Activated CD8-positive, alpha-beta memory T cell treated with anti-CD3 and anti-CD28 coated beads, Interleukin-2, amount 50 U/mL, for 4 hours (primary cell): ENCODE measurements around the gene ZYX.
A peak's percentile ranks its signal among the peaks of the same experiment; 100 is the strongest.
"Not testable (repeated sequence)": the region's sequence is repeated elsewhere in the genome, so short reads cannot be mapped to it uniquely, and the experiment has no call there.

Experiments
- DNase-seq: peaks from one replicate; pipeline ENCODE4 v3.0.0-alpha.2; 2020

The ZYX gene

GRCh38 chr7:143396625-143397556 lies 15.7 kb downstream of the ZYX start:
- no peak for DNase-seq

- DNase-seq = no peak
Measured at GRCh38 chr7:143397710-143398530, 16.8 kb downstream of the ZYX start.

GRCh38 chr7:143398616-143399015 lies 17.5 kb downstream of the ZYX start:
- no peak for DNase-seq

GRCh38 chr7:143399151-143399550 lies 18.0 kb downstream of the ZYX start:
- no peak for DNase-seq

GRCh38 chr7:143399642-143400041 lies 18.5 kb downstream of the ZYX start:
- DNase-seq = no peak

- no peak for DNase-seq
Measured at GRCh38 chr7:143401265-143401664, 20.1 kb downstream of the ZYX start.

GRCh38 chr7:143402233-143402632 lies 21.1 kb downstream of the ZYX start:
- not testable (repeated sequence) for DNase-seq

GRCh38 chr7:143405173-143406001 lies 24.2 kb downstream of the ZYX start:
- DNase-seq = no peak

- DNase-seq = no peak
Measured at GRCh38 chr7:143406002-143406357, 24.8 kb downstream of the ZYX start.

- peak; percentile 42 for DNase-seq
Measured at GRCh38 chr7:143407287-143408251, 26.4 kb downstream of the ZYX start.

GRCh38 chr7:143408252-143408685 lies 27.1 kb downstream of the ZYX start:
- no peak for DNase-seq

- DNase-seq = peak; percentile 59
Measured at GRCh38 chr7:143408686-143409561, 27.8 kb downstream of the ZYX start, which contains the start of gene EPHA1. TSS of gene EPHA1 (minus strand) at chr7:143408856. CDS start at chr7:143408805, 51 bp downstream.

- DNase-seq = no peak
Measured at GRCh38 chr7:143410521-143411004, 29.4 kb downstream of the ZYX start.

- no peak for DNase-seq
Measured at GRCh38 chr7:143411976-143412708, 31.0 kb downstream of the ZYX start.

- no peak for DNase-seq
Measured at GRCh38 chr7:143413123-143413522, 32.0 kb downstream of the ZYX start.

- DNase-seq = not testable (repeated sequence)
Measured at GRCh38 chr7:143415209-143415608, 34.1 kb downstream of the ZYX start.

GRCh38 chr7:143415742-143416397 lies 34.7 kb downstream of the ZYX start:
- no peak for DNase-seq

- DNase-seq = no peak
Measured at GRCh38 chr7:143416565-143417149, 35.5 kb downstream of the ZYX start.
